SIG-M5 (cell line): ENCODE measurements around the gene WDR74.
"Not testable (repeated sequence)": the region's sequence is repeated elsewhere in the genome, so short reads cannot be mapped to it uniquely, and the experiment has no call there.

ENCODE experiments used
- DNase-seq: peaks from one replicate; lab custom pipeline; 2025; lab: John Stamatoyannopoulos, UW

Gene WDR74

GRCh38 chr11:62841361-62842170, 2.2 kb upstream of the WDR74 start:
- peak; percentile 100 for DNase-seq

GRCh38 chr11:62840721-62841360, 1.5 kb upstream of the WDR74 start:
- DNase-seq: peak; percentile 32

GRCh38 chr11:62835336-62835735, 4.1 kb downstream of the WDR74 start:
- no peak for DNase-seq

GRCh38 chr11:62832336-62833234, 6.8 kb downstream of the WDR74 start, which contains the start of gene TEX54:
Gene TEX54 (minus strand): TSS chr11:62832841.
- DNase-seq: no peak

- DNase-seq: peak; percentile 76
These were observed 7.7 kb downstream of the WDR74 start, which contains the start of gene STX5 for GRCh38 chr11:62831520-62832335. Gene STX5 (minus strand): TSS chr11:62832051. CDS start chr11:62831243, 808 bp downstream.

- DNase-seq: no peak
These were observed 8.4 kb downstream of the WDR74 start for GRCh38 chr11:62830904-62831519.

- DNase-seq: not testable (repeated sequence)
These were observed 11.3 kb downstream of the WDR74 start for GRCh38 chr11:62828130-62828529.

GRCh38 chr11:62823677-62824076, 15.7 kb downstream of the WDR74 start:
- DNase-seq: no peak

- DNase-seq: no peak
These were observed 22.3 kb downstream of the WDR74 start for GRCh38 chr11:62817129-62817528.

- no peak for DNase-seq
These were observed 22.8 kb downstream of the WDR74 start for GRCh38 chr11:62816557-62816956.

GRCh38 chr11:62811659-62812058, 27.7 kb downstream of the WDR74 start:
- no peak for DNase-seq

GRCh38 chr11:62810748-62811147, 28.6 kb downstream of the WDR74 start:
- no peak for DNase-seq

- peak; percentile 33 for DNase-seq
These were observed 32.7 kb downstream of the WDR74 start for GRCh38 chr11:62806611-62807121.

- DNase-seq: no peak
These were observed 33.4 kb downstream of the WDR74 start for GRCh38 chr11:62805961-62806441.

- peak; percentile 33 for DNase-seq
These were observed 34.1 kb downstream of the WDR74 start, which contains the start of gene NXF1 for GRCh38 chr11:62805076-62805892. Gene NXF1 (minus strand): TSS chr11:62805440. CDS start chr11:62805356, 84 bp downstream.

- no peak for DNase-seq
These were observed 34.9 kb downstream of the WDR74 start for GRCh38 chr11:62804310-62805075.

- DNase-seq: no peak
These were observed 38.3 kb downstream of the WDR74 start for GRCh38 chr11:62801071-62801470.

- no peak for DNase-seq
These were observed 39.9 kb downstream of the WDR74 start for GRCh38 chr11:62799486-62799885.

GRCh38 chr11:62796281-62796680, 43.1 kb downstream of the WDR74 start:
- DNase-seq: no peak
